Left lobe of liver (tissue), 2 donors: ENCODE data around the gene FRMD4A. TPM values are rescaled to one million over a fixed set of nuclear protein-coding genes. Genes with fewer than 3 reads are reported as not detected.
"Not testable (repeated sequence)": the region's sequence is repeated elsewhere in the genome, so short reads cannot be mapped to it uniquely, and the experiment has no call there.

Source experiments
- ATAC-seq: fragments of 200-7000 bp; cut with Tn5 transposase; one replicate; pipeline ENCODE4 v1.9.1; 2020; ENCODE audit warnings: mild to moderate bottlenecking, moderate library complexity
- DNase-seq: peaks from one replicate; pipeline ENCODE4 v3.0.0-alpha.2; 2020; ENCODE audit warnings: low spot score
- total RNA-seq: library from RNA; stranded (reverse); gene quantifications from one replicate; pipeline ENCODE4 v1.2.1, GENCODE V29; 2021
- donor health status: DM: no; HTN: no; CAD: no; lungs with moderate emphysema.
- donor health status: DM: no; HTN: yes; CAD: no.

The FRMD4A gene
- total RNA-seq, 1 donor from 2014 or later: 13.8 TPM

GRCh38 chr10:14066106-14066505 is 264.6 kb downstream of the FRMD4A start:
- ATAC-seq: no peak
- no peak for DNase-seq

GRCh38 chr10:14063531-14064285 is 267.0 kb downstream of the FRMD4A start:
- DNase-seq (no peak), ATAC-seq (no peak)

GRCh38 chr10:14062528-14063260 is 268.0 kb downstream of the FRMD4A start:
- no peak for DNase-seq
- no peak for ATAC-seq

- ATAC-seq (peak; percentile 27), DNase-seq (no peak)
Measured at GRCh38 chr10:14060320-14061070, 270.2 kb downstream of the FRMD4A start.

- ATAC-seq (peak; percentile 47), DNase-seq (no peak)
Measured at GRCh38 chr10:14056610-14057332, 274.0 kb downstream of the FRMD4A start.

GRCh38 chr10:14052931-14053330 is 277.8 kb downstream of the FRMD4A start:
- ATAC-seq: no peak

GRCh38 chr10:14050598-14050997 is 280.1 kb downstream of the FRMD4A start:
- DNase-seq (no peak), ATAC-seq (no peak)

More at GRCh38 chr10:14052931-14053330, 277.8 kb downstream of the FRMD4A start:
- no peak for DNase-seq

- ATAC-seq (peak; percentile 91), DNase-seq (no peak)
Measured at GRCh38 chr10:14048930-14049613, 281.7 kb downstream of the FRMD4A start.

GRCh38 chr10:14047431-14047830 is 283.3 kb downstream of the FRMD4A start:
- ATAC-seq (no peak), DNase-seq (no peak)

GRCh38 chr10:14042051-14042450 is 288.7 kb downstream of the FRMD4A start:
- not testable (repeated sequence) for ATAC-seq, DNase-seq

GRCh38 chr10:14040787-14041631 is 289.7 kb downstream of the FRMD4A start:
- DNase-seq (no peak), ATAC-seq (no peak)

- ATAC-seq (no peak), DNase-seq (no peak)
Measured at GRCh38 chr10:14039968-14040668, 290.6 kb downstream of the FRMD4A start.

GRCh38 chr10:14036233-14036632 is 294.5 kb downstream of the FRMD4A start:
- DNase-seq: no peak
- peak; percentile 32 for ATAC-seq

- DNase-seq (no peak), ATAC-seq (no peak)
Measured at GRCh38 chr10:14035506-14035905, 295.2 kb downstream of the FRMD4A start.

- ATAC-seq: peak; percentile 34
- no peak for DNase-seq
Measured at GRCh38 chr10:14032406-14032998, 298.2 kb downstream of the FRMD4A start.

GRCh38 chr10:14026325-14026724 is 304.4 kb downstream of the FRMD4A start:
- DNase-seq: no peak

GRCh38 chr10:14025283-14026189 is 305.2 kb downstream of the FRMD4A start:
- ATAC-seq (no peak), DNase-seq (no peak)

More at GRCh38 chr10:14026325-14026724, 304.4 kb downstream of the FRMD4A start:
- no peak for ATAC-seq
